GM12878 (cell line): ENCODE results near the gene PLEKHA1. TPM values are rescaled to one million over a fixed set of nuclear protein-coding genes. Genes with fewer than 3 reads are reported as not detected.

ENCODE experiments used
- ATAC-seq: fragments of 200-7000 bp; cut with Tn5 transposase; 3 replicates; pipeline ENCODE4 v1.9.1; 2020; ENCODE audit warnings: mild to moderate bottlenecking, moderate library complexity
- BruUV-seq: library from RNA; stranded (reverse); fragments of 400-500 nt; replicated peaks from 2 replicates; lab custom pipeline; 2021; lab: Mats Ljungman, UMichigan
- CTCF ChIA-PET: fragments of 300-600 bp; sonication (Branson Sonifier 250); formaldehyde crosslinking; extraction: SDS; loops from one replicate; lab custom pipeline; 2021; ENCODE audit warnings: inconsistent platforms; lab: Yijun Ruan, JAX
- POLR2A ChIA-PET: fragments of 350-600 bp; formaldehyde crosslinking; extraction: SDS; loops from one replicate; lab custom pipeline; 2021; ENCODE audit warnings: inconsistent platforms; lab: Charles Lee
- RAD21 ChIA-PET: fragments of 300-600 bp; sonication (Branson Sonifier 250); formaldehyde crosslinking; loops from one replicate; lab custom pipeline; 2023; ENCODE audit warnings: antibody characterized with exemption; ENCODE audit not compliant: unreplicated experiment; lab: Charles Lee
- SMC1A ChIA-PET: fragments of 300-600 bp; sonication (Branson Sonifier 250); formaldehyde crosslinking; loops from one replicate; lab custom pipeline; 2023; ENCODE audit not compliant: unreplicated experiment, uncharacterized antibody; lab: Charles Lee
- DNase-seq: peaks from one replicate; pipeline ENCODE4 v3.0.0-alpha.2; 2011; ENCODE audit warnings: low read depth, low spot score
- FAIRE-seq: peaks from 3 replicates; lab custom pipeline; 2011; peaks lifted over from hg19 to GRCh38; lab: Jason Lieb, UNC
- H2AFZ ChIP-seq: 2 replicates; pipeline ENCODE4 v1.6.0; 2011; ENCODE audit warnings: low read depth, low read length, control low read depth; ENCODE audit not compliant: control insufficient read depth
- H3K27ac ChIP-seq: 2 replicates; pipeline ENCODE4 v1.5.1; 2011; ENCODE audit warnings: control low read depth; ENCODE audit not compliant: control insufficient read depth, insufficient read depth
- H3K27me3 ChIP-seq, 2 experiments: replicated peaks in 1 of 2; 2 replicates each; pipeline versions ENCODE4 v1.6.0 to v1.6.1; 2011; ENCODE audit warnings: low read length in 1 of 2; ENCODE audit not compliant: control insufficient read depth in 2 of 2, insufficient read depth in 2 of 2
- H3K36me3 ChIP-seq, 2 experiments: 2 replicates each; pipeline ENCODE4 v1.5.1; 2011; ENCODE audit warnings: low read length in 1 of 2; ENCODE audit not compliant: control insufficient read depth in 2 of 2, insufficient read depth in 2 of 2
- H3K4me1 ChIP-seq: 2 replicates; pipeline ENCODE4 v1.6.1; 2011; ENCODE audit warnings: mild to moderate bottlenecking, low read length, moderate library complexity, mixed read lengths; ENCODE audit not compliant: control insufficient read depth, insufficient read depth
- H3K4me2 ChIP-seq: 2 replicates; pipeline ENCODE4 v1.6.0; 2011; ENCODE audit warnings: control low read depth; ENCODE audit not compliant: control insufficient read depth, insufficient read depth
- H3K4me3 ChIP-seq: fragments of 200-600 bp; sonication (generic); 2 replicates; pipeline ENCODE4 v1.5.1; 2016
- H3K79me2 ChIP-seq: 2 replicates; pipeline ENCODE4 v1.6.0; 2011; ENCODE audit warnings: low read length; ENCODE audit not compliant: control insufficient read depth, insufficient read depth
- H3K9ac ChIP-seq: 2 replicates; pipeline ENCODE4 v1.8.0; 2011; ENCODE audit warnings: low read length, control low read depth, mixed read lengths; ENCODE audit not compliant: control insufficient read depth, insufficient read depth
- H3K9me3 ChIP-seq: replicated peaks from 3 replicates; pipeline ENCODE4 v1.5.1; 2011; ENCODE audit warnings: mild to moderate bottlenecking, low read length; ENCODE audit not compliant: control insufficient read depth, insufficient read depth
- H4K20me1 ChIP-seq: 2 replicates; pipeline ENCODE4 v1.6.0; 2011; ENCODE audit not compliant: control insufficient read depth, insufficient read depth
- BMI1 ChIP-seq: fragments of 450-650 bp; IDR thresholded peaks from 2 replicates; pipeline ENCODE4 v1.6.1; 2016; ENCODE audit warnings: mild to moderate bottlenecking, moderate library complexity, borderline replicate concordance
- KDM1A ChIP-seq: fragments of 200-600 bp; sonication (generic); IDR thresholded peaks from 2 replicates; pipeline ENCODE4 v1.6.1; 2016; ENCODE audit warnings: borderline replicate concordance
- NR2C2 ChIP-seq: IDR thresholded peaks from 2 replicates; pipeline ENCODE4 v1.6.1; 2011; ENCODE audit warnings: borderline replicate concordance, low read depth; ENCODE audit not compliant: control insufficient read depth, insufficient read length
- PML ChIP-seq: IDR thresholded peaks from 2 replicates; pipeline ENCODE4 v1.6.1; 2012; ENCODE audit warnings: low read length, inconsistent platforms
- POLR2A ChIP-seq: IDR thresholded peaks from 2 replicates; pipeline ENCODE4 v1.6.1; 2011; ENCODE audit warnings: low read depth, mild to moderate bottlenecking, low read length
- SP1 ChIP-seq: IDR thresholded peaks from one replicate; pipeline ENCODE4 v1.6.1; 2011; ENCODE audit warnings: low read depth, low read length
- WGBS: methylation state at CpG from one replicate; pipeline ENCODE4 v1.1.6; 2016; ENCODE audit warnings: low lambda C conversion rate; ENCODE audit not compliant: insufficient replicate concordance, insufficient coverage; ENCODE audit errors: missing lambda C conversion rate; 5-methylcytosine and 5-hydroxymethylcytosine counted together
- in situ Hi-C: fragments of 300-500 bp; cut with MboI; formaldehyde crosslinking; loops from 9 replicates; pipeline ENCODE4 v1.14.3; 2018; ENCODE audit warnings: mixed read lengths
- intact Hi-C: fragments of 100-400 bp; cut with micrococcal nuclease; formaldehyde crosslinking; loops from one replicate; pipeline ENCODE4 v1.14.2; 2022; ENCODE audit not compliant: unreplicated experiment
- polyA plus RNA-seq, 11 experiments: library from polyadenylated mRNA; depleted of rRNA in 4 of 11; unstranded in 6 of 11; stranded (reverse) in 5 of 11; fragments of >200 nt; fragmentation: Nextera tagmentation in 4 of 11; fragmentation: Illumina TruSeq in 1 of 11; extraction: Ambion mirVana in 4 of 11; extraction: Trizol in 1 of 11; gene quantifications; 1 replicate in 1 of 11; 2 replicates in 10 of 11; pipeline versions ENCODE4 v1.2.1 to v1.2.3, GENCODE V29; 2011 to 2016; ENCODE audit warnings: inconsistent platforms in 2 of 11, missing spikeins in 2 of 11, low read depth in 1 of 11
- total RNA-seq, 4 experiments: library from RNA; depleted of rRNA in 3 of 4; stranded (reverse); fragments of >200 nt in 3 of 4; fragmentation: Illumina TruSeq in 1 of 4; extraction: Trizol in 1 of 4; gene quantifications; 2 replicates each; pipeline versions ENCODE4 v1.2.1 to v1.2.3, GENCODE V29; 2013 to 2021
- TF ChIP-seq, protein P1 (sequence below): fragments of 450-650 bp; IDR thresholded peaks from 2 replicates; pipeline ENCODE4 v1.6.1; 2018; ENCODE audit warnings: borderline replicate concordance, mild to moderate bottlenecking; ENCODE audit not compliant: partially characterized antibody
- TF ChIP-seq, protein P2 (sequence below): IDR thresholded peaks from 2 replicates; pipeline ENCODE4 v1.6.1; 2012; ENCODE audit warnings: mild to moderate bottlenecking, low read depth, low read length

PLEKHA1 gene
- total and polyA plus RNA-seq, 10 of the 15 experiments (the other 5 are each of a cell fraction or from before 2014, with no cell fraction given), result 0.15 to 6.0 (median 0.32) TPM

DNA sequence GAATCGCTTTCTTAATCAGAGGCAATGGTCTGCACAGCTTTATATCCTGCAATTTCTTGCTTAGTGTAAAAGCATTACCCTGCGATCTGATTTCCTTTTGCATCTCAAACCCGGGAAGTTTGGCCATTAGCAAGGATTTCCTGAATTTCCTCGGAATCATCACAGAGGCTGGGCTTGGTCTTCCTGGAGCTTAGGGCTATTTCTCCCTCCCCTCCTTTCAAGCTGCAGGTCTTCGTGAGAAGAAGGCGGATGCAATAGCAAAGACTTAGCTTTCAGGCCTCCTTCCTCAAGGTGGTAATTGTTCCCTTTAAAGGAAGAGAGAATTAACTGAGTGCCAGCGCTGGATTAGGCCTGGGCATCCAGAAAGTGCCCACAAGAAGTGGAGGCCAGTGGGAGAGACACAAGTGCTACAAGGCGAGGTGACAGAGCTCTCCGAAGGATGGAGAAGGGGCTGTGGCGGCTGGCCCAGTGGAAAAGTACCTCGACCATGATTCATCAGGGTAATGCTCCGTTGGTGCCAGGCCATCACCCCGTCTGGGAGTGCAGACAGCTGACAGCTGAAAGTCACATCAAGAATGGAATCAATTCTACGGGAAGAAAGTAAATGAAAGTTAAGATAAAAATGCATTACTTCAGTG lies 76.0 kb downstream of the PLEKHA1 start:
- H4K20me1 ChIP-seq, result no peaks in the 10 kb centered on the region
- 29% methylated on average over 14 of the region's 14 CpGs for WGBS
- H3K4me3 ChIP-seq, result no peak overlapping the region
- no peaks in the 10 kb centered on the region for H3K79me2 ChIP-seq
- TF ChIP-seq POLR2A, result no peak
- no peak for TF ChIP-seq KDM1A
- TF ChIP-seq PML, result no peak
- TF ChIP-seq, all 136 proteins: peak for 0
- H3K9ac ChIP-seq, result no peak overlapping the region
- FAIRE-seq (no peak), ATAC-seq (no peak), DNase-seq (no peak)
- H3K4me1 ChIP-seq, result no peaks in the 10 kb centered on the region
- SMC1A ChIA-PET, result interaction anchor here (0.7 kb wide), 1 partner anchor 117 kb away, joined by 3 read pairs; no protein-coding TSS in a partner anchor
- intact Hi-C loops (no loop called here), in situ Hi-C loops (no loop called here)
- BruUV-seq, result no TSS peak
- no peaks in the 10 kb centered on the region for H3K9me3 ChIP-seq
- no peaks in the 10 kb centered on the region for H3K36me3 ChIP-seq
- CTCF ChIA-PET, result interaction anchor here (0.6 to 1.4 kb wide), 4 partner anchors 15 to 724 kb away, joined by 3 to 5 read pairs (median 4); no protein-coding TSS in a partner anchor
- no peak overlapping the region for H3K4me2 ChIP-seq
- RAD21 ChIA-PET, result no interaction called here
- no peak overlapping the region for H3K27ac ChIP-seq
- POLR2A ChIA-PET, result no interaction called here
- no peaks in the 10 kb centered on the region; a peak in 1 of 4 replicates for H3K27me3 ChIP-seq
- no peak overlapping the region for H2AFZ ChIP-seq

DNA sequence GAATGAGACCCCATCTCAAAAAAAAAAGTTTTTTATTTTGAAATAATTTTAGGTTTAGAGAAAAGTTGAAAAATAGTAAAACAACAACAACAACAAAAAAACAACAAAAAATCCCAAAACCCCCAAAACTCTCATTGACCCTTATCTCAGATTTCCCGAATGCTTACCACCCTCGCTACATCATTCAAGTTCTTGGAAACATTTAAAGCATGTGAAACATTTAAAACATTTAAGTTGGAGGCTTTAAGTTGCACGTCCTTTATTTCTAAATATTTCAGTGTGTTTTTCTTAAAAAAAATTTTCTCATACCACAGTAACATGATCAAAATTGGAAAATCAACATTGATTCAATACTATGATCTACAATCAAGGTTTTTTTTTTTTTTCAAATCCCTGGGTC lies 79.6 kb downstream of the PLEKHA1 start:
- TF ChIP-seq NR2C2, result no peak
- TF ChIP-seq, protein P1, sequence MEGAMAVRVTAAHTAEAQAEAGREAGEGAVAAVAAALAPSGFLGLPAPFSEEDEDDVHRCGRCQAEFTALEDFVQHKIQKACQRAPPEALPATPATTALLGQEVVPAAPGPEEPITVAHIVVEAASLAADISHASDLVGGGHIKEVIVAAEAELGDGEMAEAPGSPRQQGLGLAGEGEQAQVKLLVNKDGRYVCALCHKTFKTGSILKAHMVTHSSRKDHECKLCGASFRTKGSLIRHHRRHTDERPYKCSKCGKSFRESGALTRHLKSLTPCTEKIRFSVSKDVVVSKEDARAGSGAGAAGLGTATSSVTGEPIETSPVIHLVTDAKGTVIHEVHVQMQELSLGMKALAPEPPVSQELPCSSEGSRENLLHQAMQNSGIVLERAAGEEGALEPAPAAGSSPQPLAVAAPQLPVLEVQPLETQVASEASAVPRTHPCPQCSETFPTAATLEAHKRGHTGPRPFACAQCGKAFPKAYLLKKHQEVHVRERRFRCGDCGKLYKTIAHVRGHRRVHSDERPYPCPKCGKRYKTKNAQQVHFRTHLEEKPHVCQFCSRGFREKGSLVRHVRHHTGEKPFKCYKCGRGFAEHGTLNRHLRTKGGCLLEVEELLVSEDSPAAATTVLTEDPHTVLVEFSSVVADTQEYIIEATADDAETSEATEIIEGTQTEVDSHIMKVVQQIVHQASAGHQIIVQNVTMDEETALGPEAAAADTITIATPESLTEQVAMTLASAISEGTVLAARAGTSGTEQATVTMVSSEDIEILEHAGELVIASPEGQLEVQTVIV, result no peak
- TF ChIP-seq BMI1, result no peak
- no peak for TF ChIP-seq SP1
- TF ChIP-seq, protein P2, sequence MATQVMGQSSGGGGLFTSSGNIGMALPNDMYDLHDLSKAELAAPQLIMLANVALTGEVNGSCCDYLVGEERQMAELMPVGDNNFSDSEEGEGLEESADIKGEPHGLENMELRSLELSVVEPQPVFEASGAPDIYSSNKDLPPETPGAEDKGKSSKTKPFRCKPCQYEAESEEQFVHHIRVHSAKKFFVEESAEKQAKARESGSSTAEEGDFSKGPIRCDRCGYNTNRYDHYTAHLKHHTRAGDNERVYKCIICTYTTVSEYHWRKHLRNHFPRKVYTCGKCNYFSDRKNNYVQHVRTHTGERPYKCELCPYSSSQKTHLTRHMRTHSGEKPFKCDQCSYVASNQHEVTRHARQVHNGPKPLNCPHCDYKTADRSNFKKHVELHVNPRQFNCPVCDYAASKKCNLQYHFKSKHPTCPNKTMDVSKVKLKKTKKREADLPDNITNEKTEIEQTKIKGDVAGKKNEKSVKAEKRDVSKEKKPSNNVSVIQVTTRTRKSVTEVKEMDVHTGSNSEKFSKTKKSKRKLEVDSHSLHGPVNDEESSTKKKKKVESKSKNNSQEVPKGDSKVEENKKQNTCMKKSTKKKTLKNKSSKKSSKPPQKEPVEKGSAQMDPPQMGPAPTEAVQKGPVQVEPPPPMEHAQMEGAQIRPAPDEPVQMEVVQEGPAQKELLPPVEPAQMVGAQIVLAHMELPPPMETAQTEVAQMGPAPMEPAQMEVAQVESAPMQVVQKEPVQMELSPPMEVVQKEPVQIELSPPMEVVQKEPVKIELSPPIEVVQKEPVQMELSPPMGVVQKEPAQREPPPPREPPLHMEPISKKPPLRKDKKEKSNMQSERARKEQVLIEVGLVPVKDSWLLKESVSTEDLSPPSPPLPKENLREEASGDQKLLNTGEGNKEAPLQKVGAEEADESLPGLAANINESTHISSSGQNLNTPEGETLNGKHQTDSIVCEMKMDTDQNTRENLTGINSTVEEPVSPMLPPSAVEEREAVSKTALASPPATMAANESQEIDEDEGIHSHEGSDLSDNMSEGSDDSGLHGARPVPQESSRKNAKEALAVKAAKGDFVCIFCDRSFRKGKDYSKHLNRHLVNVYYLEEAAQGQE, result no peak

More for the DNA sequence above, 79.6 kb downstream of the PLEKHA1 start:
- ChIA-PET CTCF (interaction anchor here (0.7 to 1.5 kb wide), 3 partner anchors 15 to 115 kb away, joined by 3 read pairs; no protein-coding TSS in a partner anchor), POLR2A (no interaction called here), SMC1A (no interaction called here), RAD21 (no interaction called here)
- H3K4me1 ChIP-seq, result no peaks in the 10 kb centered on the region
- H3K36me3 ChIP-seq, result no peaks in the 10 kb centered on the region
- no peak overlapping the region for H3K4me3 ChIP-seq
- no peaks in the 10 kb centered on the region for H3K79me2 ChIP-seq
- H3K27ac ChIP-seq, result no peak overlapping the region
- peaks cover 0 to 5% of the 10 kb centered on the region in 2 experiments; a peak in 2 of 4 replicates for H3K27me3 ChIP-seq
- 41% methylated on average over 3 of the region's 3 CpGs for WGBS
- FAIRE-seq, result no peak
- no peak overlapping the region for H3K9ac ChIP-seq
- intact Hi-C loops (no loop called here), in situ Hi-C loops (no loop called here)
- H4K20me1 ChIP-seq, result no peaks in the 10 kb centered on the region
- no peak for ATAC-seq
- no peak for DNase-seq
- H3K4me2 ChIP-seq, result no peak overlapping the region
- no TSS peak for BruUV-seq
- H2AFZ ChIP-seq, result no peak overlapping the region
- no peaks in the 10 kb centered on the region for H3K9me3 ChIP-seq
